Activated CD4-positive, alpha-beta T cell treated with anti-CD3 and anti-CD28 coated beads, Interleukin-2, amount 10 ng/mL, durations not matched to agents 24 days and 14 days (primary cell): ENCODE data around the gene SERPINB8. TPM values are rescaled to one million over a fixed set of nuclear protein-coding genes. Genes with fewer than 3 reads are reported as not detected.
"Not testable (repeated sequence)": the region's sequence is repeated elsewhere in the genome, so short reads cannot be mapped to it uniquely, and the experiment has no call there.

ENCODE experiments used
- DNase-seq: peaks from one replicate; pipeline ENCODE4 v3.0.0; 2022
- H3K27ac Mint-ChIP-seq: one replicate; pipeline ENCODE4 v1.8.0; 2022; ENCODE audit warnings: mild to moderate bottlenecking, mixed read lengths
- H3K27me3 Mint-ChIP-seq: one replicate; pipeline ENCODE4 v1.8.0; 2022; ENCODE audit warnings: mixed read lengths
- H3K36me3 Mint-ChIP-seq: one replicate; pipeline ENCODE4 v1.8.0; 2022; ENCODE audit warnings: low read depth, mild to moderate bottlenecking, mixed read lengths
- H3K4me1 Mint-ChIP-seq: one replicate; pipeline ENCODE4 v1.8.0; 2021; ENCODE audit warnings: mixed read lengths
- H3K4me3 Mint-ChIP-seq: one replicate; pipeline ENCODE4 v1.8.0; 2022; ENCODE audit warnings: mild to moderate bottlenecking, moderate library complexity, mixed read lengths
- H3K9me3 Mint-ChIP-seq: one replicate; pipeline ENCODE4 v1.8.0; 2021; ENCODE audit warnings: mixed read lengths
- intact Hi-C: fragments of 100-400 bp; cut with micrococcal nuclease; formaldehyde crosslinking; loops from one replicate; pipeline ENCODE4 v1.15.1; 2023
- total RNA-seq: library from RNA; stranded (reverse); gene quantifications from 2 replicates; pipeline ENCODE4 v1.2.3, GENCODE V29; 2022

SERPINB8 gene
- total RNA-seq: 22.0 and 25.5 TPM in 2 replicates

GRCh38 chr18:63969942-63970808 lies at the start of gene SERPINB8:
TSS of gene SERPINB8 (plus strand) at chr18:63970081. CDS start at chr18:63978309, 8,228 bp downstream.
- peaks cover 19% of the 10 kb centered on the region for H3K36me3 Mint-ChIP-seq
- peak; percentile 94 for DNase-seq
- H3K27ac Mint-ChIP-seq: peak within 1 kb of the TSS; percentile 92
- H3K9me3 Mint-ChIP-seq: no peaks in the 10 kb centered on the region
- intact Hi-C loops: loop anchor here (1.0 to 5.0 kb wide), 4 partner anchors 19 to 548 kb away; partner anchors contain the start of gene VPS4B
- peaks cover 35% of the 10 kb centered on the region for H3K4me1 Mint-ChIP-seq
- H3K27me3 Mint-ChIP-seq: no peaks in the 10 kb centered on the region
- H3K4me3 Mint-ChIP-seq: peak within 1 kb of the TSS; percentile 93

GRCh38 chr18:63922049-63922448 lies 47.8 kb upstream of the SERPINB8 start:
- H3K4me1 Mint-ChIP-seq: no peaks in the 10 kb centered on the region
- peaks cover 41% of the 10 kb centered on the region for H3K27me3 Mint-ChIP-seq
- H3K36me3 Mint-ChIP-seq: no peaks in the 10 kb centered on the region
- intact Hi-C loops: no loop called here
- H3K27ac Mint-ChIP-seq: no peak overlapping the region
- DNase-seq: no peak
- no peak overlapping the region for H3K4me3 Mint-ChIP-seq
- H3K9me3 Mint-ChIP-seq: no peaks in the 10 kb centered on the region

GRCh38 chr18:63924551-63924950 lies 45.3 kb upstream of the SERPINB8 start:
- no peaks in the 10 kb centered on the region for H3K4me1 Mint-ChIP-seq
- no peak overlapping the region for H3K27ac Mint-ChIP-seq
- H3K36me3 Mint-ChIP-seq: no peaks in the 10 kb centered on the region
- no peak overlapping the region for H3K4me3 Mint-ChIP-seq
- H3K9me3 Mint-ChIP-seq: no peaks in the 10 kb centered on the region
- no peak for DNase-seq
- intact Hi-C loops: no loop called here
- peaks cover 41% of the 10 kb centered on the region for H3K27me3 Mint-ChIP-seq

- H3K4me3 Mint-ChIP-seq: no peak overlapping the region
- DNase-seq: no peak
- no peaks in the 10 kb centered on the region for H3K4me1 Mint-ChIP-seq
- H3K27me3 Mint-ChIP-seq: peaks cover 47% of the 10 kb centered on the region
- no peak overlapping the region for H3K27ac Mint-ChIP-seq
- H3K36me3 Mint-ChIP-seq: no peaks in the 10 kb centered on the region
- intact Hi-C loops: no loop called here
- no peaks in the 10 kb centered on the region for H3K9me3 Mint-ChIP-seq
Observed at GRCh38 chr18:63928331-63928730, 41.5 kb upstream of the SERPINB8 start.

GRCh38 chr18:63929369-63929768 lies 40.5 kb upstream of the SERPINB8 start:
- DNase-seq, H3K4me3 Mint-ChIP-seq, H3K36me3 Mint-ChIP-seq, H3K27ac Mint-ChIP-seq, intact Hi-C loops, H3K4me1 Mint-ChIP-seq, H3K9me3 Mint-ChIP-seq: not testable (repeated sequence)
- H3K27me3 Mint-ChIP-seq: peaks cover 47% of the 10 kb centered on the region

GRCh38 chr18:63930773-63931354 lies 39.0 kb upstream of the SERPINB8 start:
- Mint-ChIP-seq H3K27ac (no peak overlapping the region), H3K27me3 (peaks cover 51% of the 10 kb centered on the region), H3K4me1 (no peaks in the 10 kb centered on the region), H3K4me3 (no peak overlapping the region), H3K9me3 (no peaks in the 10 kb centered on the region), H3K36me3 (no peaks in the 10 kb centered on the region)
- intact Hi-C loops: no loop called here
- no peak for DNase-seq

GRCh38 chr18:63936156-63936931 lies 33.5 kb upstream of the SERPINB8 start:
- Mint-ChIP-seq H3K9me3 (no peaks in the 10 kb centered on the region), H3K27ac (peak overlapping the region; percentile 25), H3K4me3 (no peak overlapping the region), H3K4me1 (peaks cover 3% of the 10 kb centered on the region), H3K27me3 (peaks cover 27% of the 10 kb centered on the region), H3K36me3 (no peaks in the 10 kb centered on the region)
- intact Hi-C loops: loop anchor here (1.0 to 5.0 kb wide), 6 partner anchors 13 to 418 kb away; partner anchors contain the start of genes HMSD and SERPINB8
- DNase-seq: peak; percentile 89

- peaks cover 3% of the 10 kb centered on the region for H3K4me1 Mint-ChIP-seq
- H3K4me3 Mint-ChIP-seq: no peak overlapping the region
- intact Hi-C loops: loop anchor here (1.0 to 5.0 kb wide), 6 partner anchors 12 to 418 kb away; partner anchors contain the start of genes HMSD and SERPINB8
- H3K36me3 Mint-ChIP-seq: no peaks in the 10 kb centered on the region
- no peak for DNase-seq
- H3K27ac Mint-ChIP-seq: no peak overlapping the region
- H3K27me3 Mint-ChIP-seq: peaks cover 31% of the 10 kb centered on the region
- no peaks in the 10 kb centered on the region for H3K9me3 Mint-ChIP-seq
Observed at GRCh38 chr18:63936932-63937393, 32.9 kb upstream of the SERPINB8 start.

- Mint-ChIP-seq H3K27ac (no peak overlapping the region), H3K27me3 (peaks cover 40% of the 10 kb centered on the region), H3K9me3 (peaks cover 13% of the 10 kb centered on the region), H3K36me3 (no peaks in the 10 kb centered on the region), H3K4me3 (no peak overlapping the region), H3K4me1 (peaks cover 3% of the 10 kb centered on the region)
- intact Hi-C loops: no loop called here
- DNase-seq: no peak
Observed at GRCh38 chr18:63940008-63940407, 29.9 kb upstream of the SERPINB8 start.

GRCh38 chr18:63940543-63941050 lies 29.3 kb upstream of the SERPINB8 start:
- H3K36me3 Mint-ChIP-seq, intact Hi-C loops, H3K4me1 Mint-ChIP-seq, DNase-seq, H3K4me3 Mint-ChIP-seq, H3K27ac Mint-ChIP-seq: not testable (repeated sequence)
- H3K27me3 Mint-ChIP-seq: peaks cover 41% of the 10 kb centered on the region
- peaks cover 13% of the 10 kb centered on the region for H3K9me3 Mint-ChIP-seq

GRCh38 chr18:63947051-63947790 lies 22.7 kb upstream of the SERPINB8 start:
- Mint-ChIP-seq H3K27ac (peak overlapping the region; percentile 5), H3K4me3 (no peak overlapping the region), H3K4me1 (peaks cover 32% of the 10 kb centered on the region), H3K36me3 (peaks cover 5% of the 10 kb centered on the region), H3K27me3 (peaks cover 35% of the 10 kb centered on the region), H3K9me3 (peaks cover 17% of the 10 kb centered on the region)
- intact Hi-C loops: loop anchor here (5.0 kb wide), 1 partner anchor 1230 kb away; the partner anchor contains the start of gene PHLPP1
- DNase-seq: no peak

- Mint-ChIP-seq H3K27me3 (peaks cover 15% of the 10 kb centered on the region), H3K27ac (peak within 1 kb of the TSS; percentile 91), H3K36me3 (peaks cover 11% of the 10 kb centered on the region), H3K9me3 (peaks cover 7% of the 10 kb centered on the region), H3K4me1 (peaks cover 37% of the 10 kb centered on the region), H3K4me3 (peak within 1 kb of the TSS; percentile 88)
- peak; percentile 90 for DNase-seq
- intact Hi-C loops: loop anchor here (1.0 to 5.0 kb wide), 3 partner anchors 13 to 1232 kb away; partner anchors contain the start of gene PHLPP1
Observed at GRCh38 chr18:63949068-63949737, 20.7 kb upstream of the SERPINB8 start, which contains the start of gene HMSD. TSS of gene HMSD (plus strand) at chr18:63949301. CDS start at chr18:63953456, 4,155 bp downstream.
